HG03139 (cell line): ENCODE data around the gene IL20.

Experiments used
- ATAC-seq: cut with Tn5 transposase; IDR thresholded peaks from one replicate; pipeline ENCODE4 v1.9.1; 2021; ENCODE audit not compliant: unreplicated experiment

Gene IL20

DNA sequence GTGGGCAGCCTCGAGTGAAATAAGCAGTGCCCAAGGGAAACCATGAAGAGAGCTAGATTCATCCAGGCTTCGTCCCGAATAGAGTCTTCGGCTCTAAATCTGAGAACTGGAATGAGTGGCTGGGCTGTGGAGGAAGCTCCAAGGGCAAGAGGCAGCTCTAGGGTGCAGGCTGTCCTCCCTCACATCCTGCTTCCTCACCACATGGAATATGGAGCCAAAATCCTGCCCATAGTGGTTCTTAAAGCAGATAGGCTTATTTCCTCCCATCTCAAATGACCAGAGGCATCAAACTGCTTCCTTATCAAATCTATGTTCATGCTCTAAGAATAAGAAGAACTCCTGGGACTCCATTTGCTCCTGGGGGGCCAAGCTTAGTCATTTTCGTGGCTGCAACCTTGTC is 34.3 kb downstream of the IL20 start:
- no peak for ATAC-seq

DNA sequence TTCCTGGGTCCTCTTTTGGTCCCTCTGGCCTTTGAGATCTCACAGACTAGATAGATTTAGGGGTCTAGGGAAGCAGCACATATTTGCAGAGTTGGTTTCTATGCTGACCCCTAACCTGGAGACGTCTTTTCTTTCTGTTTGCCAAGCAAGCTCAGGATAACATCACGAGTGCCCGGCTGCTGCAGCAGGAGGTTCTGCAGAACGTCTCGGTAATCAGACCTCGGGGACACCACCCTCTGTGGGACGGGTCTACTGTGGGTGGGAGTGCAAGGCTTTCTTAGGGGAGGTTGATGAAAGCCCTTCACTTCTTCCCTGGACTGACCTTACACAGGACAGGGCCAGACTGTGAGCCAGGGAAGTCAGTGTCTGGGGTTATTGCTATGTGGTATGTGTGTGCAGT is 34.7 kb downstream of the IL20 start:
- ATAC-seq, result no peak

DNA sequence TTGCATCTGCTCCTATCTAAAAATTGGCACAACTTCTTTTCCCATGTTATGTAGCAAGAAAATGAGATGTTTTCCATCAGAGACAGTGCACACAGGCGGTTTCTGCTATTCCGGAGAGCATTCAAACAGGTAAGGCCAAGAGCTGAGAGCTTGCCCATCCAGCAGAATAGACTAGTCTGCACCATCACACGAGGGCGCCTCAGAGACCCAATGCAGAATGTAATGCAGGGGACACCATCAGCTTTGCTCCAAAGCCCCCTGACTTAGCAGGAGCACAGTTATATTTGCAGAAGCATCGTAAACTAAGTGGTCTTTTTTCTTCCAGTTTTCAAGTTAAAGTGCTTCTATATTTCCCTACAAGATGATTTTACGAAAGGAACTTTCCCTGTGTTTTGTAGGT is 36.5 kb downstream of the IL20 start:
- ATAC-seq, result no peak

DNA sequence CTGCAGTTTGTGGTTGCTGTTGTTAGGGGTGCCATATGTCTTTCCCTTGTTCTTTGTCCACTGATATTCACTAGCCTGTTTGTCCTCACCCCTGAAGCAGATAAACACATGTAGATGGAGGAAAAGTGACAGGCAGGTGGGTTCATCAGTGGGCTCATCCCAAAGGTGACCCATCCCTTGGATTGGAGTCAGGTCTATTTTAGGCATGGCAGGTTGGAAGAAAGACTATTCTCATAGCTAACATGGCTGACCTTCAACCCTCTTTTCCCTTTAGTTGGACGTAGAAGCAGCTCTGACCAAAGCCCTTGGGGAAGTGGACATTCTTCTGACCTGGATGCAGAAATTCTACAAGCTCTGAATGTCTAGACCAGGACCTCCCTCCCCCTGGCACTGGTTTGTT is 37.3 kb downstream of the IL20 start:
- ATAC-seq, result no peak

DNA sequence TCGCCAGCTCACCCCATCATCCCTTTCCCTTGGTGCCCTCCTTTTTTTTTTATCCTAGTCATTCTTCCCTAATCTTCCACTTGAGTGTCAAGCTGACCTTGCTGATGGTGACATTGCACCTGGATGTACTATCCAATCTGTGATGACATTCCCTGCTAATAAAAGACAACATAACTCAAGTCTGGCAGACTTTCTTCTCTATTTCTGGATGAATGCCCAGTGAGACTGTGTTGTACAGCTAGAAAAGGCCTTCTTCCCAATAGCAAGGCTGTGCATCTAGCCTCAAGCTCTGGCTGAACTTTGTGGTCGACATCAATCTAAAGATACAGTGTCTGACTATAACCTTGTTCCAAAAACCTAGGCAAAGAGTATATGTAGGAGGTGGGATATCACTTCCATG is 38.3 kb downstream of the IL20 start:
- no peak for ATAC-seq

DNA sequence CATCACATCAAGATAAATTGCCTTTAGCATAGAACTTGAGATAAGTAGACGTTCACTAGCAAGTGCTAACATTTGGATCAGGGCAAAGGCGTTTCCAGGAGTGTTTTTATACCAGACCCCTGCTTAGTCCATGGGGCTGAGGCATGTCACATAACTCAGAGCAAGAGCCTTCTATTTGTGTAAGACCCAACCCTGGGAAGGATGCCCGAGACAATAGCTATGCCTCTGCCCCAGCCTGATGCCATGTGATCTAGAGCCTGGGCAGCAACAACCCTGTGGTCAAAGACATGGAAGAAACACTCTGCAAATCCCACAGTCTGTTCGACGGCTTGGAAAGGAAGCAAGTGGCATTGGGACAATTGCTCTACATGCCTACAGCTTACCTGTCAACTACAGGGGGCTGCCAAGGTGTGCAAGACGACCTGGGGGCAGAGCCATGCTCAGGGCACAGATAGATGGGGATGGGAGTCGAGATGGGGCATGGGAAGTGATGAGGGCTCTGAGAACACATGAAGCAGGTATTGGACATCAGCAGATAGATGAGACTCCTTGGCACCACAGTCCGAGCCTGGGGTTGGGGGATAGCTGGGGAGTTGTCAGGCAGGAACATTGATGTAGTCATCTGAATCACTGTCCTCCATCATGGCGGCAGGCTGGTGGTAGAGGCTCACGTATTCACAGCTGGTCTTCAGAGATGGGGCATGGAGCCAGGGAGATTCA is 39.2 kb downstream of the IL20 start:
- ATAC-seq, result no peak

DNA sequence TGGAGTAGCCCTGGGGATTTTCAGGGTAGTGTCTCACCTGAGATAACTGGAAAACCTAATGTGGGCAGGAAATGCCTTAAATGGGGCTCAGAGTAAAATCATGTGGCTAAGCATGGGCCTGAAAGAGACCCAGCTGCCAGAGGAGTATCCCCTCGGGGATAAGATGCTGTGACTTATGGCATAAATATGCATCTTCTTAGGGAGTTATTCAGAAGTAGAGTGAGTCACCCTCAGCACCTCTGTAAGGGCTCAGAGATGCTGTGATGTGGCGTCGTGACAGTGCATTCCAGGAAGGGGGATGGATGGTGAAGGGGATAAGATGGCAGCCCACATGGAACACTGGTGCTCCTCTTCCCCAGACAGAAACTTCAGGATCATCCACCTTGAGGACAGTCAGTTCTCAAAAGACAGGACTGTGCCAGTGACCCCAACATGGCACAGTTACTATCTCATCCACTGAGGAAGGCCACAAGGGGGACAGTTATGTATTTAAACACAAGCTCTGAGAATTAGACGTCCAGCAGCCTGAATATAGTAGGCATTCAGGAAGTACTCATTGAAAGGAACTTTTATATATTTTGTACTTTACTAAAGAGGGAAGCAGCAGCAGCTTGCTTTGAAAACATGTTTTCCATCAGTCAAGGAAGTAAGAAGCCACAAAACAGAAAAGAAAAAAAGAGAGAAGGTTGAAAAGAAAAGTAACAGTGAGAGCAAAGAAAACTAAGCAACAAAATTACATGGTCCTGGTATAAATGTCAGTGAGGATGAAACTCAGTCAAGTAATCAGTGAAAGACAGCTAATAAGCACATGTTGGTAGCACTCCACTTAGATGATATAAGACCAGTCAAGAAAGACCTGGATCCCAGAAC is 40.1 kb downstream of the IL20 start:
- no peak for ATAC-seq

DNA sequence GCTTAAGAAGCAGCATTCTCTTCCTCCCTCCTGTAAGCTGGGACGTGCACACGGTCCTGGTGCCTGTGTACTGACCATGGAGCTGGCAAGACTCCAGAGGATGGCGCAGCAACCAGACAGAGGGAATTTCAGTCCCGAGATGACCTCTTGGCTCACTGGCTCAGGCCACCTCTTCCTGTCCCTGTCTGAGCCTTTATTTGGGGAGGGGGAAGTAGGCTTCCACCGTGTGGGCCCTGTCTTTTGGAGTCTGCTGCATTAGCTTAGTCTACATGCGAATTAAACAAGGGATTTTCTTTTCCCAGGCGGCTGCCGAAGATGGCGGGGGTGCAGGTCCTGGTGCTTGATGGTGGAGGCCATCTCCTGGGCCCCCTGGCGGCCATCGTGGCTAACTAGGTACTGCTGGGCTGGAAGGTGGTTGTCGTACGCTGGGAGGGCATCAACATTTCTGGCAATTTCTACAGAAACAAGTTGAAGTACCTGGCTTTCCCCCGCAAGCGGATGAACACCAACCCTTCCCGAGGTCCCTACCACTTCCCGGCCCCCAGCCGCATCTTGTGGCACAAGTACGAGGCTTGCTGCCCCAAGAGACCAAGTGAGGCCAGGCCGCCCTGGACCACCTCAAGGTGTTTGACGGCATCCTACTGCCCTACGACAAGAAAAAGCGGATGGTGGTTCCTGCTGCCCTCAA is 42.0 kb downstream of the IL20 start:
- ATAC-seq, result no peak

DNA sequence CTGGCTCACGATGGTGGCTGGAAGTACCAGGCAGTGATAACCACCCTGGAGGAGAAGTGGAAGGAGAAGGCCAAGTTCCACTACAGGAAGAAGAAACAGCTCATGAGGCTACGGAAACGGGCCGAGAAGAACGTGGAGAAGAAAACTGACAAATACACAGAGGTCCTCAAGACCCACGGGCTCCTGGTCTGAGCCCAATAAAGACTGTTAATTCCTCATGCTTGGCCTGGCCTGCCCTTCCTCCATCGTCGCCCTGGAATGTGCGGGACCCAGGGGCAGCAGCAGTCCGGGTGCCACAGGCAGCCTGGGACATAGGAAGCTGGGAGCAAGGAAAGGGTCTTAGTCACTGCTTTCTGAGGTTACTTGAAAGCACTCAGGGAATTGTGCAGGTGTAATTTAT is 42.6 kb downstream of the IL20 start:
- ATAC-seq, result no peak

DNA sequence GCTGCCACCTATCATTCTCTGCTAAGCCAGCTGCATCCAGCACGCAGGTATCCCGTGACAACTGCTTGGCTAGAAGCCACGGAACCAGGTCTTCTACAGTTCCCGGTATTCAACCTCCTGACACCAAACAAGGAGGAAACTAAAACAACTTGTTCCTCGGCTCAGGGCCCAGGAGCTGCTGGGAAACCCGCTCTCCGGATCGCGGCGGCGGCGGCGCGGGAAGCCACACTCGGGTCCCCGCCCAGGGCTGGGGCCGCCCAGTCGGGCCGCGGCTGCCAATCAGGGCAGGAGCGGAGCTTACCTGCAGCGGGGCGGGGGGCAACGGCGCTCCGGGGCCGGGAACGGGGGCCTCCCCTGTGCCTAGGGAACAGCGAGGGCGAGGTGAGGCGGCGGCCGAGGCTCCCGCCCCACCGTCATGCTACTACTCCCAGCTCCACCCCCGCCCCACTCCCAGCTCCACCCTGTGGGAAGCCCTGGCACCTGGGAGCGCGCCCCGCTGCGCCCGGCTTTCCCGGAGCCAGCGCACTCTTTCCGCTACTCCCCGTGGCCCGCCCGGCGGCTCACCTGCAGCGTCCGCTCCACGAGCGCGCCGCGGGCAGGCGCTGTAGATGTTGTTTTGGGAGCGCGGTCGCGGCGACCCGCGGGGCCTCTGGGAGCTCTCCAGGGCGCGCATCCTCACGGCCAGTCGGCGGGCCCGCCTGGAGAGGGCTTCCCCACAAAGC is 43.9 kb downstream of the IL20 start:
- no peak for ATAC-seq

DNA sequence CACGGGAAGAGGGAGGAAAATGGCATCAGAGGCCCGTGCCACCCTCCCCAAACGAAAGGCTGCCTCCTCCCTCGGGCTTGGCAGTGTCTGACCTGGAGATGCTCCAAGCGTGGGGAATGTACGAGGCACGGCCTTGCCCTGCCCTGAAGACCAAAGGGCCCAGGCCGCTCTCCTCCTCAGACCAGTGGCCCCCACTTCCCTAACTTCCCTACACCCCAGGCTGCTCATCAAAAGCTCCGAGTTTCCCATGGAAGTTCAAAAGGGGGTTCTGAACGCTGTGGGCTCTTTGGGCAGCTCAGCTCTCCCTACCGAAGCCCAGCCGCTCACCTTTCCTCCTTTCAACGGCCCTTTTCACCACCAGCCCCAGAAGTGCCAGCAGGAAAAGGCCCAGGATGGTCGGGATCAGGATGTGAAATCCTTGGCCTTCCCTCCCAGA is 44.5 kb downstream of the IL20 start:
- no peak for ATAC-seq

DNA sequence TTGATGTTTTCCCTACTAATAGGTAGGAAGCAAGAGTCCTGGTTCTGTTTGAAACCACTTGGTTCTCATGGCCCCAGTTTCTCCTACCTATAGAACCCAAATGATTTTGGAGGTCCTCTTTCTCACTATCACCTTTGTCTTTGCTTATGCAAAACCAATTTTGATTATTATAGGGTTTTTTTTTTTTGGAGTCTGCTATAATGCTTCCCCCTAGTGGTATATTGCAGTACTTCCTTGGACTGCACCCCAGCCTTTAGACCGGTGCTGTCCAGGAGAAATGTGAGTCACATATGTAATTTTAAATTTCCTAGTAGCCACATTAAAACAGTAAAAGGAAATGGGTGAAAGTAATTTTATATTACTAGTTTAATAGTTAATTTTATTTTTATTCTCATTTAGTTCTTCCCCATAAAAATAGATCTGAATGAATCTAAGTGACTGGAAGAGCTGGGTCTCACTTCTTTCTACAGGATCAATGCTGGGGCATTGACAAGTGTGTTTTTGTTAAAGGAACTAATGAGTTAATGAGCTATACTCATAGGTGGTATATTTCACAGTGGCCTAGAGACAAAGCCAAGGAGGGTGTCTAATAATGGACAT is 45.7 kb downstream of the IL20 start:
- no peak for ATAC-seq

DNA sequence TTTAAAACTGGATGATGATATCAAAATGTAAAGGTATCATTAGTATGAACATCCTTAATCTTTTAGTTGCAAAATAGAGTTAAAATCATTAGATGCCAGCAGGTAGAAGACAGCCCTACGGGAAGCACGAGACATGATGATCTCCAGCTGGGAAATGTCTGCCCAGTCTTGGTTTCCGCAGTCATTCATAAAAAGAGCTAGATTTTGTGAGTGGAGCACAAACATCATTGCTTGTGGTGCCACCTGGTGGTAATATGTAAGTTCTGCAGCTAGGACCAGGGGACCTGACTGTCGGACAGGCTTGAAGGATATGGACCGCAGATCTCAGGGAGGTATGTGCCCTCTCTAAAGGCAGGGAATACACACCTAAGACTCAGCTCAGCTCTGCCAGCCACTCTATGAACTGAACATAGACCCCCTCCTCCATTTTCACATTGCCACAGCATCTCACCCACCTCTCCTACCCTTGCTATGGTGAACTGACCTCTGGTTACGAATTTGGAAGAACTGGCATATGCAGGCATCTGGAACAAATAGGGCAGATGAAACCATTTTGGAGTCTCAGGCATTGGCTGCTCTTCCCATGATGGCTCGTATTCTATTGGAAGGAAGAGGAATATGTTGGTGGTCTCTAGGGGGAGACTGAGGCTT is 47.1 kb downstream of the IL20 start:
- no peak for ATAC-seq

DNA sequence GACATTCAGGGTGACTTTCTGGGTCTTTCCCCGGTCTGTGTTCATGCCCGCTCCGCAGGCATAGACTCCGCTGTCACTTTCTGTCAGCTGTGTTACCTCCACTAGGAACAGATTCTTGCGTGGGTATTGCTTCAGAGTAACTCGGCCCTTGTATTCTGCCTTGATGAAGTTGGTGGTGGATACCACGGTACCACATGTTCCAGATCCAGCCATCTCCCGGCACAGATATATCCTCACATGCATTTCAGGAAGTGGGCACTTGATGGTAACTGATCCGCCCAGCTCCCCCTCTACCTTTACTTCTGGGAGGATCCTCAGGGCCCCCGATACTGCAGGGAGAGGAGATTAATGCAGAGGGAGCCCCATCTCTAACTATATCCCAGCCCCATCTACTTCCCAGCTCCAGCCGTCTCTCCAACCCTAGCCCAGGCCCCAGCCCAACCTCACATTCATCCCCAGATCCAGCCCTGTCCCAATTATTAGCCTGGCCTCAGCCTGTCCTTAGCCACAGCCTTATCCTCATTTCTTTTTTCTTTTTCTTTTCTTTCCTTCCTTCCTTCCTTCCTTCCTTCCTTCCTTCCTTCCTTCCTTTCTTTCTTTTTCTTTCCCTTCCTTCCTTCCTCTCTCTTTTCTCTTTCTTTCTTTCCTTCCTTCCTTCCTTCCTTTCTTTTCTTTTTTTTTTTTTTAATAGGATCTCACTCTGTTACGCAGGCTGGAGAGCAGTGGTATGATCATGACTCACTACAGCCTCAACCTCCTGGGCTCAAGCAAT is 48.5 kb downstream of the IL20 start:
- ATAC-seq, result no peak

DNA sequence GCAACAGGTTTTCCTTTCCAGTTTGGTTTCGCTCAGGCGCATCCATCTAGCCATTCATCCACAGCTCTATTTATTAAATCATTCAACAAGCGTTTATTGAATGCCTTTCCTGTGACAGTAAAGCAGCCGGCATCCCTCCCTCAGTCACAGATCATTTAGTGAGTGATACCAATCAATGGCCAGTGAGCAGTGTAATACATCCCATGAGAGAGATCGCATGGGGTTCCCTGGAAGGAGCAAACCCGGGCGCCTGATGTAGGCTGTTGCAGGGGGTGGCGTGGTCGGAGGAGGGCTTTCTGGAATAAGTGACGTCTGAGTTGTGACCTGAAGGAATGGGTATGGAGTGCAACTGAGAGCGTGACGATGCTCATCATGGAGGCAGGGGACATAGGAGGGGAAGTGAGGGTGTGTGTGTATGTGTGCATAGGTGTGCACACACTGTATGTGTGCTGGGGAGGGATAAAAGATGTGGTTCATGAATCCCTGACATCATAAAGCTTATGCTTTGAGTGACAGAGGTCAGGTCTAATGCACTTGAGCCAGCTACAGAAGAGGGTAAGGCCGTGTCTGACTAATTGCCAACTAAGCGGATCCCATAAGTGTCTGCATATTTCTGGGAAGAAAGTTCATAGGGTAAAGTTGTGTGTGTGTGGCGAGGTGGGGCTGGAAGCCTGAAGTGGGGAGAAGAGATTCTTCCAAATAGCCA is 49.8 kb downstream of the IL20 start:
- no peak for ATAC-seq

DNA sequence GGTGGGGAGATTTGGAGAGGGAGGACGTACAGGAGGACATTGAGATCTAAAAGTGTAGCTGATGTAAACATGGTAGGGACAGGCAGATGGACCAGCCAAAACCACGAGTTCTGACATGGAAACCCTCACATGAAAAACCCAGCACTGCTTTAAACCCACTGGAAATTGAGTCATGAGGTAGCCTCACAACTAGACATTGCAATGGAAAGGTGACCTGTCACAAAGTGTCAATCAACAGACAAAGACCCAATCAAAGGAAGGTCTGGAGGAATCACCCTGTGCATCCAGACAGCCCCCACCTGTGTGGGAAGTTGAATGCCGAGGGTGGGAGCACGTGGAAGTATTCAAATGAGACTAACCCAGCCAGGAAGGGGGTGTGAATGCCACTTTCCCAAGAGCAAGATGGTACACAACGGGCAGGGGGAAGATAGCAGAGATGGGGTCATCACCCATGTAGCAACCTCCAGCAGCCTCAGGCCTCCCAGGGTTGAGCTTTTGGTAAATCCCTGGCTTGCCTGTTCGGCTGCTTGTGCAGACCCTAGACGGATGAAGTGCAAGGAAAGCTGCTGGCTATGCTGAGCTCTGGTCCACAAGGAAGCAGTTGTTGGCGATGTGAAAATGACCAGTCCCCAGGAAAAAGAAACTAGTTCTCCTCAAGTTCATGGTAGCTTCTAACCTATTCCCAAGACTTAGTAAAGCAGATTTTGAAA is 50.7 kb downstream of the IL20 start:
- no peak for ATAC-seq

DNA sequence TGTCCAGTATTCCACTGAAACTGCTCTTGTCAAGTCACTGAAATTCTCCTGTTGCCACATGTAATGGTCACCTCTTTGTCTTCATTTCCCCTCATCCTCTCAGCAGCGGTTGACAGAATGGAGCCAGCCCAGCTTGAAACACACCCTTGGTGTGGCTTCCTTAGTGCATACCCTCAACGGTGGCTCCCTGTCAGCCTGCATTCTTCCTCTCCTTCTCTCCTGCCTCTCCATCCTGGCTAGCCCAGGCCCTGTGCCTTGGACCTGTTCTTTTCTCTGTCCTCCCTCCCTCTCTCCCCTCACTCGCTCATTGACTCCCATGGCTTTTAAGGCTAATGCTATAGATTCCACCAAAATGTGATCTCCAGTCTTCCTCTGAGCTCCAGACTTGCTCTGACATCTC is 52.7 kb downstream of the IL20 start:
- ATAC-seq, result no peak
